ENCODE measurements around the gene CHST8.
"Not testable (repeated sequence)": the region's sequence is repeated elsewhere in the genome, so short reads cannot be mapped to it uniquely, and the experiment has no call there.

CHST8 gene

GRCh38 chr19:33695547-33695946 is 73.8 kb downstream of the CHST8 start:
- DNase-seq, result not testable (repeated sequence)

GRCh38 chr19:33697766-33698165 is 76.0 kb downstream of the CHST8 start:
- DNase-seq, result no peak

DNA sequence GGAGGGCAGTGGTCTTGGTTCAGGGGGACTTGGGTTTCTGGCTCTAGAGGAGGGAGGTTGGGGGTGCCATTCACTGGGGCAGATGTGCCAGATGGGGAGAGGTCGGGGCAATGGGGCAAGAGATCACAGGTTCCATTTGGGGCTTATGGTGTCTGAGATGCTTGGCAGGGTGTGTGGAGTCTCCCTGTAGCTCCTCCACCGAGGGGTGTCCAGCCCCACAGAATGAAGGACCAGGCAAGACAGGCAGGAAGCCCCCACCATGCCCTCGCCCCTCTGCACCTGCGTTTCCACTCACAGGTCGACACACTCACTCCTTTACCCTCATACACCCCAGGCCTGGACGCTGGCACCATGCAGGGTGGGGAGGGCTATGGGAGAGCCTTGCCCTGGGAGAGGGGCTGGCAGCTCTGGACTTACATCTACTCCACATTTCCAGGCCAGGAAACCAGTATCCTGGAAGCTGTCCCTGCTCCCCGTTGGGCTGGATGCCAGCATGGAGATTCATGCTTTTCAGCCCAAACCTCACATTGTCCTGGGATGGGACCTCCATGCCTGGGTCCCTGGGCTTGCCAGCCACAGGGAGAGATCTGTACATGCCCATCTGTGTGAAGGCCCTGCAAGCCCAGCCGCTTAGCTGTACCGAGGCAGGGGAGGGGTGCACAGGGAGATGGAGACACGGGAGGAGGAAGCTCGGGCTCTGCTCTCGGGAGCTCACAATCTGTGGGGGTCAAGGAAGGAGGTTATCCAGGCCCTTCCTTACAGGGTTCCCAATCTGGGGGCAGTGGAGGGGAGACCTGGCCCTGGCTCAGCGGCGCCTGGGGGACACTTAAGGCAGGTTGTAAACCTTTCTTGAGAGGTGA is 77.1 kb downstream of the CHST8 start:
- no peak for DNase-seq

- no peak for DNase-seq
Measured at GRCh38 chr19:33699754-33700407, 78.1 kb downstream of the CHST8 start.

- DNase-seq, result no peak
Measured at GRCh38 chr19:33700408-33701013, 78.8 kb downstream of the CHST8 start.

GRCh38 chr19:33701565-33701964 is 79.8 kb downstream of the CHST8 start:
- DNase-seq, result no peak

- DNase-seq, result no peak
Measured at GRCh38 chr19:33702606-33703437, 81.1 kb downstream of the CHST8 start.

DNA sequence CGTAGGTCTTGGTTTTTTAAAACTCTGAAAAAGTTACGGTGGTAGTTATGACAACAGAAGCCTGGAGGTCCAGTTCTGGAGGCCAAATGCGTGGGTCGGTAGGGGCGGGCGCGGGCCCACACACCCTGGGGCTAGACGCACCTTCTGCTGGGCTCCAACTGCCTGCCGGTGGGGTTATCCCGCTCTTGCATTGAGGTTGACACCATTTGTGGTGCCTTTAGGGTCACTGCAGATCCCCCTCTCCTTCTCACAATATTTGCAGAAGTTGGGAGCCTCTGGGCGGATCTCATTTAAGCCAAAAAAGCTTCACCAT is 81.6 kb downstream of the CHST8 start:
- no peak for DNase-seq

DNA sequence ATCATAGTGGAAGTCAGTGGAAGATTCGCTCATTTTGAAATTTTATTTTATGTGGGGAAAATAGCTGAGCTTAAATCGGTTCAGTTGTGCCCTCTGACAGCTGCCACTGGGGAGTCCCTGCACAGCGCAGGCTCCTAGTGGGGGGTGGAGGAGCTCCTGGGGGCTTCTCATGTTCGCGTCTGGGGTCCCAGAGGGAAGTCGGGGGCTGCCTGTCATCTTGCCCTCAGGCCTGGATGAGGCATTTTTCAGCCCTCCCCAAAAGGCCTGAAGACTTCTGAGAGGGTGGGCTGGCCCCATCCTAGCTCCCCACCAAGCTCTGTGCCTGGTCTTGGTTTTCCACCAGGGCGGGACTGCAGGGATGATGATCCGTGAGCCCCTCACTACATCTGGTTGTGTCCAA is 82.1 kb downstream of the CHST8 start:
- no peak for DNase-seq

- no peak for DNase-seq
Measured at GRCh38 chr19:33704271-33704670, 82.5 kb downstream of the CHST8 start.

DNA sequence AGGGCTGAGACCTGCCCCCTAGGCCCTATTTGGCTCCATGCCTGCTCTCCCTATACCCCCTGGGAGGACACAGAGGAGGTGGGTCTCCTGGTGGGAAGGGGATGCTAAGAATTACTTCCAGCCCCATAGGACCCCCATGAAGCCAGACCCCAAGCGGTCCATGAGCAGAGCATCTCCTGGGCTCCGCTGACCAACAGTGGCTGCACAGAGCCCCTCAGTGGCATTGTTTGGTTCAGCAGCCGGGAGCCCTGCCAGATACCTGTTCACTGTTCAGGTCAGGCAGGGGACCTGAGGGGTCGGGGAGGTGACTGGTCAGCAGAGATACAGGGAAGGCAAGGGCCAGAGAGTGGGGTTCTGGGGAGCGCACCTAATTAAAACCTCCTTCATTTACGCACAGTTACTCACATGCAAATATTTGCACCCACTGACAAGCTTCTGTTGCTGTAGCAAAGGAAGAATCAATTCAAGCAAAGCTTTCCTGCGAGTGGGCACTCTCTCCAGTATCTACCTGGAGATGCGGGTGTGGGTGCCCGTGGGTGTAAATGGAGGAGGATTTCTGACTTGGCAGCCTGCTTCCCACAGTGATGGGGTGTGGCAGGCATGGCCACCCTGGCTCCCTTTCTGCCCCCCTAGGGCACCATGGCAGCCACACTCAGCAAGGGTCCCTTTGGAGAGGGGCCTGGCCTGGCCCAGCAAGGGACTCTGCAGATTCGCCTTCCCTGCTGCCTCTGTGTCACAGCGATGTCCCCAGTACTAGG is 83.5 kb downstream of the CHST8 start:
- DNase-seq, result no peak

- DNase-seq, result no peak
Measured at GRCh38 chr19:33705860-33706259, 84.1 kb downstream of the CHST8 start.

GRCh38 chr19:33706631-33707030 is 84.9 kb downstream of the CHST8 start:
- DNase-seq, result no peak

GRCh38 chr19:33712268-33712667 is 90.5 kb downstream of the CHST8 start:
- no peak for DNase-seq

- no peak for DNase-seq
Measured at GRCh38 chr19:33713194-33713593, 91.4 kb downstream of the CHST8 start.

DNA sequence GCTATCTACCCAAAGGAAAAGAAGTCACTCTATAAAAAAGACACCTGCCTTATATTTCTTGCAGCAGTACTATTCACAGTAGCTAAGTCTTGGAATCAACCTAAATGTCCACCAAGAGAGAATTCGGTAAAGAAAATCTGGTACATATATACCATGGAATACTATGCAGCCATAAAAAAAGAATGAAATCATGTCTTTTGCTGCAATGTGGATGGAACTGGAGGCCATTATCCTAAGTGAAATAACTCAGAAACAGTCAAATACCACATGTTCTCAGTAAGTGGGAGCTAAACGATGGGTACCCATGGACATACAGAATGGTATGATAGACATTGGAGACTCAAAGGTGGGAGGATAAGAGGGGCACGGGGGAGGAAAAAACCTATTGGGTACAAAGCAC is 92.4 kb downstream of the CHST8 start:
- DNase-seq, result no peak

- no peak for DNase-seq
Measured at GRCh38 chr19:33715462-33715861, 93.7 kb downstream of the CHST8 start.

GRCh38 chr19:33717878-33718277 is 96.1 kb downstream of the CHST8 start:
- no peak for DNase-seq

DNA sequence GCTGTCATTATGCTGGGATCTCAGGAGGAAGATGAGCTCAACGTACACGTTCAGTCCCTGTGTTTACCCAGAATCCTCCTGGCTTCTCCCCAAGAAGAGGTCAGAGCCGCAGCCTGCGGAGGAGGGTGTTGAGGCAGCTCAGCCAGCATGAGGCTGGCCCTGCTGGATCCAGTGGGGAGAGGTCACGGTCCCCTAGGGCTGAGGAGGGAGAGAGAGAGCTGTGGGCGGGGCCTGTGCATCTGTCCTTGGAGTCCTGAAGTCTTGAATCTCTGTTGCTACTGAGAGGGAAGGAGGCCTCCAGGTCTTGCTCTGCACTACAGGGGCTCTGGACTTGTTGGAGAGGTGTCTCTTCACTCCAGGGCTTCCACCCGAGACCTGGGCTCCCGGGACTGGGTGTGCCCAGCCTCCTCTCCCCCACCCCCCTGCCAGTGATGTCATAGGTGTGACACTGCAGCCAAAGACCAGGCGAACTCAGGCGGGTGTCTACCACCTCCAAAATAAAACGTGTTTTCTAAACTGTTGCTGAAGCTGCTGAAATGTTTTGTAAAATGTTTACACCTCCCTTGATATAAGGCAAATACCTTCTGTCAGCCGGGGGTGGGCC is 97.0 kb downstream of the CHST8 start:
- no peak for DNase-seq

DNA sequence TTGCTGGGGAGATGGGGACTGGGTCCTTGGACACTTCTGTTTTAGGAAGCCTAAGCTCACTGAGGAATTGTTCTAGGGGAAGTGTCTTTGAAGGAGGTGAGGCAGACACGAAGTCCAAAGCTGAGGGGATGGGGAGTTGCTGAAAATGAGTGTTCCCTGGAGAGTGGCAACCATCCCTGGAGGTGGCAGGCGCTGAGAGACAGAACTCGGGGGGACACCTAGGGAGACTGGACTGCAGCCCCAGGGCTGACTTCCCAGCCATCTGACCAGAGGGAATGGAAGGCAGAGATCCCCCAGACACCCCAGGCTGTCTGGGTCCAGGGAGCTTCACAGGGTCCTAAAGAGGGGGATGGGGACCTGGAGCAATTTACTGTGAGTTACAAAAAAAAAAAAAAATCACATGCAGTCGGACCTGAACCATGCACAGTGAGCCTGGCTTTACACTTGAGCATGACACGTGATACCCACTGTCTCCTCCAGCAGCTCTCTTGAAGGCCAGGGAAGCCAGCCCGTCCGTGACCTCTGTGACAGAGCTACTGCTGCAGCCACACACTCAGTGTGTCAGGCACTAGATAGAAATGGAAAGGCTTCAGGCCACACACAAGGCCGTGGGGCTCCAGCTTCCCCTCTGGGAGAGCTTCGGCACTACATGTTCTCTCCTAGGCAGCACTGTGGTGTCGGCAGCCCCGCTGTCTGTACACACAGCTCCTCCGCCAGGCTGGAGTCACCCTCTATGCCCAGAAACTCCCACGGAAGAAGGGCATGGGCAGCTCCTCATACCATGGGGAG is 97.8 kb downstream of the CHST8 start:
- DNase-seq, result no peak

- no peak for DNase-seq
Measured at GRCh38 chr19:33720155-33720493, 98.4 kb downstream of the CHST8 start.

All from NCI-H187 (cell line).